Thyroid gland (tissue), 4 donors: Measurements from ENCODE around the gene CIAPIN1. TPM values are rescaled to one million over a fixed set of nuclear protein-coding genes. Genes with fewer than 3 reads are reported as not detected.
A peak's percentile ranks its signal among the peaks of the same experiment; 100 is the strongest.

Experiments used
- DNase-seq, 2 donors: peaks; one replicate each; pipeline ENCODE4 v3.0.0-alpha.2; 2019
- H3K27ac ChIP-seq, 3 donors: fragments of 200-600 bp; sonication (generic); 1 replicate in 2 of 3; 2 replicates in 1 of 3; pipeline ENCODE4 v1.5.1; 2016 to 2019; ENCODE audit warnings: mild to moderate bottlenecking in 1 of 3, moderate library complexity in 1 of 3
- H3K27me3 ChIP-seq: fragments of 200-600 bp; sonication (generic); one replicate; pipeline ENCODE4 v1.5.1; 2019
- H3K36me3 ChIP-seq, 2 donors: fragments of 200-600 bp; sonication (generic); one replicate each; pipeline ENCODE4 v1.5.1; 2016 to 2019
- H3K4me1 ChIP-seq, 2 donors: fragments of 200-600 bp; sonication (generic); one replicate each; pipeline ENCODE4 v1.5.1; 2017 to 2019
- H3K4me3 ChIP-seq, 3 donors: fragments of 200-600 bp; sonication (generic); replicated peaks in 1 of 3; 1 replicate in 2 of 3; 2 replicates in 1 of 3; pipeline ENCODE4 v1.5.1; 2016; ENCODE audit warnings: mild to moderate bottlenecking in 1 of 3
- H3K9me3 ChIP-seq: fragments of 200-600 bp; sonication (generic); one replicate; pipeline ENCODE4 v1.5.1; 2017
- CTCF ChIP-seq, 6 experiments: fragments of 200-600 bp in 3 of 6; fragments of 450-650 bp in 3 of 6; sonication (generic) in 3 of 6; IDR thresholded peaks; one replicate each; pipeline ENCODE4 v1.5.1; 2016 to 2019; ENCODE audit warnings: antibody characterized with exemption in 6 of 6, mild to moderate bottlenecking in 2 of 6, inconsistent platforms in 1 of 6, moderate library complexity in 1 of 6
- POLR2A ChIP-seq, 2 donors: fragments of 450-650 bp; IDR thresholded peaks; one replicate each; pipeline ENCODE4 v1.6.1; 2017; ENCODE audit warnings: antibody characterized with exemption in 2 of 2, mild to moderate bottlenecking in 2 of 2, moderate library complexity in 1 of 2
- WGBS, 2 donors: methylation state at CpG; one replicate each; pipeline ENCODE4 v1.1.5; 2017; 5-methylcytosine and 5-hydroxymethylcytosine counted together
- intact Hi-C: fragments of 100-400 bp; cut with DNase I; formaldehyde crosslinking; loops from one replicate; pipeline ENCODE4 v1.15.1; 2023
- total RNA-seq, 4 donors: library from RNA; depleted of rRNA; stranded (reverse); fragments of >200 nt; gene quantifications; one replicate each; pipeline ENCODE4 v1.2.3, GENCODE V29; 2016

CIAPIN1 gene
- total RNA-seq, 4 donors from 2014 or later: 29.2 to 41.2 (median 35.5) TPM

GRCh38 chr16:57427824-57428223 lies 19.4 kb downstream of the CIAPIN1 start:
- H3K4me1 ChIP-seq: peaks cover 0 to 12% of the 10 kb centered on the region in 2 donors
- H3K36me3 ChIP-seq: peaks cover 27 to 50% of the 10 kb centered on the region in 2 donors
- H3K27ac ChIP-seq: no peak overlapping the region
- H3K27me3 ChIP-seq: no peaks in the 10 kb centered on the region
- DNase-seq: no peak
- TF ChIP-seq CTCF (IDR thresholded peaks at IDR 0.05) (no peak), POLR2A (IDR thresholded peaks at IDR 0.05) (no peak)
- H3K9me3 ChIP-seq: no peaks in the 10 kb centered on the region
- H3K4me3 ChIP-seq: no peak overlapping the region
- intact Hi-C loops: no loop called here

- TF ChIP-seq CTCF (IDR thresholded peaks at IDR 0.05) (no peak), POLR2A (IDR thresholded peaks at IDR 0.05) (no peak)
- Histone ChIP-seq H3K27me3 (no peaks in the 10 kb centered on the region), H3K4me3 (no peak overlapping the region), H3K36me3 (peaks cover 23 to 45% of the 10 kb centered on the region in 2 donors), H3K4me1 (peaks cover 0 to 16% of the 10 kb centered on the region in 2 donors), H3K27ac (no peak overlapping the region), H3K9me3 (no peaks in the 10 kb centered on the region)
- DNase-seq: no peak
- intact Hi-C loops: no loop called here
- 85 to 88% methylated on average over 8 of the region's 8 CpGs for WGBS, 2 donors
Measured at GRCh38 chr16:57427307-57427706, 19.9 kb downstream of the CIAPIN1 start.

- no peak overlapping the region for H3K4me3 ChIP-seq
- H3K36me3 ChIP-seq: peaks cover 17 to 36% of the 10 kb centered on the region in 2 donors
- no peak for DNase-seq
- no peak overlapping the region for H3K27ac ChIP-seq
- TF ChIP-seq POLR2A (IDR thresholded peaks at IDR 0.05) (no peak), CTCF (IDR thresholded peaks at IDR 0.05) (no peak)
- no peaks in the 10 kb centered on the region for H3K9me3 ChIP-seq
- WGBS, 2 donors: 83 to 91% methylated on average over 7 of the region's 7 CpGs
- H3K4me1 ChIP-seq: peaks cover 0 to 22% of the 10 kb centered on the region in 2 donors
- H3K27me3 ChIP-seq: no peaks in the 10 kb centered on the region
- intact Hi-C loops: no loop called here
Measured at GRCh38 chr16:57426356-57426755, 20.8 kb downstream of the CIAPIN1 start.

GRCh38 chr16:57424583-57424982 lies 22.6 kb downstream of the CIAPIN1 start:
- Histone ChIP-seq H3K27me3 (no peaks in the 10 kb centered on the region), H3K4me3 (no peak overlapping the region), H3K36me3 (peaks cover 0 to 19% of the 10 kb centered on the region in 2 donors), H3K9me3 (no peaks in the 10 kb centered on the region), H3K27ac (no peak overlapping the region), H3K4me1 (peaks cover 0 to 22% of the 10 kb centered on the region in 2 donors)
- 21 to 59% methylated on average over 3 of the region's 3 CpGs for WGBS, 2 donors
- DNase-seq: peak in 1 of 2 donors; percentile 40
- no peak for TF ChIP-seq POLR2A (IDR thresholded peaks at IDR 0.05)
- TF ChIP-seq CTCF (IDR thresholded peaks at IDR 0.05): no peak
- intact Hi-C loops: no loop called here

- H3K36me3 ChIP-seq: peaks cover 0 to 8% of the 10 kb centered on the region in 2 donors
- intact Hi-C loops: no loop called here
- H3K4me3 ChIP-seq: no peak overlapping the region
- H3K27me3 ChIP-seq: no peaks in the 10 kb centered on the region
- WGBS, 2 donors: 83 to 84% methylated on average over 2 of the region's 2 CpGs
- DNase-seq: no peak
- no peak overlapping the region for H3K27ac ChIP-seq
- TF ChIP-seq CTCF (IDR thresholded peaks at IDR 0.05) (no peak), POLR2A (IDR thresholded peaks at IDR 0.05) (no peak)
- H3K9me3 ChIP-seq: no peaks in the 10 kb centered on the region
- peaks cover 3 to 28% of the 10 kb centered on the region in 2 donors for H3K4me1 ChIP-seq
Measured at GRCh38 chr16:57423152-57423551, 24.0 kb downstream of the CIAPIN1 start.
